NCI-H526 treated with DMSO at 0.1 percent for 48 hours (cell line): ENCODE results near the gene OPA1.

Experiments
- DNase-seq: peaks from one replicate; lab custom pipeline; 2025; lab: John Stamatoyannopoulos, UW

The OPA1 gene

DNA sequence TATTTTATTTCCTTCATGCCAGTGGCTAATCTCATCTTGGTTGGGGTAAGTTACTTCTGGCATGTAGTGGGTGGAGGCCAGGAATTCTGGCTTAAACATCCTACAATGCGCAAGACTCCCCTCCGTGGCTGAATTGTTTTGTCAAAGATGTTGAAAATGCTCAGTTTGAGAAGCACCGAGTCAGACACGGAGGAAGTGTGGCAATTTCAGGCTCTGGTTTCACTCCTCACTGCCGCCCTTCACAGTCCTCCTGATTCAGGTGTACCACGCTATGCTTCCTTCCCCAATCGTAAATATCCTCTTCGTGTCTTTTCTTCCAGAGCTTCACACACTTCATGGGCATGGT lies 150.7 kb downstream of the OPA1 start:
- no peak for DNase-seq

DNA sequence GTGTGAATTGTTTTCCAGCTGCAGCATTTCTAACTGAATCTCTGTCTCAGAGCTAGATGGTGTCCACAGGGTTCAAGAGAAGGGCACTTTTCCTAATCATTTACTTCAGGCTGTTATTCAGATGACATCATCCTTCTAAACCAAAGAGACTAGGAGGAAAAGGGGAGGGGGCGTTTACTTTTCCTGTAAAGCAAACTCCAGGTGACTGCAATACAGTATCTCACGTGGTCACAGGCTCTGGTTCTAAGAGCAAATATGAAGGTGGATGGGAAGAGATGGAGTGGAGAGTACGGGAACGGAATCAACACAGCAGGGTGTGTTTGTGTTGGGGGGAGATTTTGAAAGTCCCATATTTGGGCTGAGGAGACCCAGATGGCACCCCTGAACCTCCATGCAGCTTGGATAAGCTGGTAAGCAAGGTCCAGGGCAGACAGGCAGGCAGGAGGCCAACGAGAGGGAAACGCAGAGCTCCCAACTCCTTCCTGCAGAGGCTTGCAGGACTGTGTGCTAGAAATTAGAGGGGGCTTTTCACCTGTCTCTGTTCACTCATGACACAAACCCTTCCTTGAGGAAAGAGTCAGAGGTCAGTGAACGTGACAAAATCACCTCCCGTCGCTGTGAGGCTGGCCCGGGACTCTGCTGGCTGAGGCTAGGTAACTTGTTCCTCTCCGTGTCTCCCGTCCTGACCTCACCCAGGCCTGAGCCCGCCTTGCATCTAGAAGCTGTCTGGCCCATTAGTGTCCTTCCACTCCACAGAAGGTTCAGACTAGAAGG lies 151.2 kb downstream of the OPA1 start:
- peak; percentile 42 for DNase-seq

DNA sequence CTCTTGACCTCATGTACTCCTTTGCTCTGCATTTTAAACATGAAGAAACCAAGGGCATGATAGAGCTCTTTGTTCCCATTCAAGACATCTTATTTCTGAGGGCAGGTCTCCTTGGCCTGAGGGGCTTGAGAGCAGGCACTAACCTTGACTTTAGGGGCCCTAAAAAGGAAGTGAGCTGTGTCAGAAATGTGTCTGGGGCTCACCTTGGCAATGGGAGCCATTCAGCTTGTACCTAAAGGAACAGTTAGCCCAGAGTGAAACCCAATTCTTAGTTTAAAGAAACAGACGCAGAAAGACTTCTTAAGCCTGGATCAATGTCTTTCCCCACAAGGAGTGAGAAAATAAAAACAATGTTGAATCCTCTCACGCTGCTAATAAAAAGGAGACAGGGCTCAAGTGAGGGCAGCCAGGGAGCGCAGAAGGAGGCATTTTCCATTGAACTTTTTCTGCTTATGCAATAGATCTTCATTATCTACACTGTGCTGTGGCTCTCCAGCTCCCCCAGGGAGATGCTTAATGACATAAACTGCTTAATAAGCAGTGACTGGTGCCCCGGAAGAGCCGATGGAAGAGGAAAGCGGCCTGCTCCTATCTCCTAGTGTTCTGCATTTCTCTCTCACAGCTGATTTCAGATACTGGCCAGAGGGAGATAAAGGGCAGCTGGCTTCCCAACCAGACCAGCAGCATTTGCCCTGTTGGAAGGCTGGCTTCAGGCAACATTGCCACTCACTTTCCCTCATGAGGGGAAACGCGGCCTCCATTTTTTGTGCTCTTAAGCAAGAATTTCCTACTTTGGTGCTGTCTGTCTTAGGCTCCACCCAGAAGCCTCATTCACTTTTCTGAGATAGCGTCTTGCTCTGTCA lies 152.0 kb downstream of the OPA1 start:
- DNase-seq, result no peak

- DNase-seq, result no peak
Observed at GRCh38 chr3:193746832-193747231, 153.8 kb downstream of the OPA1 start.
